Erythroblast (primary cell): ENCODE results near the gene GDF11.
A peak's percentile ranks its signal among the peaks of the same experiment; 100 is the strongest.

Experiments used
- DNase-seq, 2 experiments: peaks; one replicate each; lab custom pipeline; 2025; lab: John Stamatoyannopoulos, UW
- GATA1 ChIP-seq: IDR thresholded peaks from 2 replicates; pipeline ENCODE4 v1.6.1; 2011; ENCODE audit warnings: low read depth, mild to moderate bottlenecking, control low read depth, low read length, moderate library complexity
- POLR2A ChIP-seq: IDR thresholded peaks from 2 replicates; pipeline ENCODE4 v1.6.1; 2011; ENCODE audit warnings: mild to moderate bottlenecking, low read length

GDF11 gene

GRCh38 chr12:55713721-55714120, 29.2 kb upstream of the GDF11 start:
- no peak for DNase-seq
- TF ChIP-seq GATA1 (no peak), POLR2A (no peak)

DNA sequence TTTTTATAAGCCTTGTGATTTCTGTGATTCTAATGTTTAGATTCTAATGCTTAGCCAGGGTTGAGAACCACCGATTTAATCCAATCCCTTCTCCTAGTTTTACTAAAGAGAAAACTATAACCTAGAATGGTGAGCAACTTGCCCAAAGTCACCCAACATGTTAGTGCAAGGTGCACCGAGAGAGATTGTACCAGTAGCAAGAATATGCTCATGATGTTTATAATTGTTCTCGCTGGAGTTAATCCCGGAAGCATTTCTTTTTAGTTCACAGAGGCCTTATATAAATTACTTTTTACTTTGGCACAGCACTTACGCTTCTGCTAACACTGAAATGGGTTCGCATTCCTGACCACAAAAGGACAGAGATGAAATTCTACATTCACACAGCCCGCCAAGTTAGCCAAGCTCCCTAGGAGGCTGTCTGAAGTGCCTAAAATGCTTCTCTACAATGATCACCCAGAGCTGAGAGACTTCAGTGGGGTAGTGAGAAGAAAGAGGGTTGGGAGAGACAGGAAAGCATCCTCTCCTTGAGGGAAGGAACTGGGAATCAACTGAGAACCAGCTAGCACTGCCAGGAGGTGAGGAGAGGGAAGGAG, 27.7 kb upstream of the GDF11 start:
- no peak for DNase-seq
- no peak for TF ChIP-seq GATA1
- no peak for TF ChIP-seq POLR2A

- TF ChIP-seq GATA1 (no peak), POLR2A (peak; percentile 72)
- peak; percentile 96 to 97 for DNase-seq
These were observed 26.9 kb upstream of the GDF11 start, which contains the start of gene BLOC1S1 for GRCh38 chr12:55715833-55716581. TSS of gene BLOC1S1 (plus strand) at chr12:55716046. CDS start at chr12:55716052, 6 bp downstream.

- DNase-seq, result no peak
- TF ChIP-seq GATA1, result no peak
- TF ChIP-seq POLR2A, result no peak
These were observed 26.4 kb upstream of the GDF11 start for GRCh38 chr12:55716582-55716957.

DNA sequence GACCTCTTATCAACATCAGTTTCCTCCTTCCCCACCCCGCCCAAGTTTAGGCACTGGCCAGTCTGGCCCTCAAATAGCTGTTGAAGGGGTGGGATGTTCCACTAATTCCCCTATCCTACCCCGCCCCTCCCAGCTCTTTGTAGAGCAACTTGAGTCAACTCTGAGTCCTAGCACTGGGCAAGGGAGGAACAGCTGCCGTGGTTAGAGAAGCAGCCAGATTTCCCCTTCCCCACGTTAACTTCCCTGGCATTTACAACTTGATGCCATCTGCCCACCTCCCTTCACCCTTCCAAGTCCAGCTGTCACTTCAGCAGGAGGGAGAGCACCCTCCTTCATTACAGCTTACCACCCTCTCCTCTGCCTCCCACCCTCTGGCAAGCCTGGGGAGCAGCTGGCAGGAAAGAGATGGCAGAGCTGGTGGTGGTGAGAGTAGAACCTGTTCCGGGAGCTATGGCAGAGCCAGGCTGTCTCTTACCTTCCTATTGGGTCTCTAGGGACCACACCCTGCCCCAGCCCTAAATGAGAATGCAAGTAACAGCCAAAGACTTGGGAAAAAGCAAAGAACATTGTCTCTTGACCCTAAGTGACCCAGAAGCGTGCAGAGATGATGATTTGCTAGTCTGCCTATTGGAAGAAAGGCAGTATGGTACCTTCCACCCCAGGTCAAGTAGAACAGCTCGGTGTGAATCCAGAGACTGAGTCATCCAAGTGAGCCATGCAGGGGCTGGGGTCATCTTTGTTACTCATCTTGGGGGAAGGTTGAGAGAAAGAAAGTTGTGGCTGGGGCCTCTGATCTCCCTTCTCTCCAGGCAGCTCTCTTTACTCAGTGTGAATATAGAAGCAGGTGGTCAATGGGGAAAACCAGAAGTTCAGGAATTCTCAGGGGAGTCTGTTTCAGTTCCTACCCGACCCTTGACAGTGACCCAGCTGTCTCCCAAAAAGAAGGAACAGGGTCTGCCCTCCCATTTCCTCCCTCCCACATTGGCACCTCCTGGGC, 25.6 kb upstream of the GDF11 start:
- TF ChIP-seq POLR2A (no peak), GATA1 (no peak)
- peak; percentile 45 to 51 for DNase-seq

- no peak for DNase-seq
- no peak for TF ChIP-seq GATA1
These were observed 24.9 kb upstream of the GDF11 start for GRCh38 chr12:55718015-55718414.

- no peak for TF ChIP-seq POLR2A
- no peak for TF ChIP-seq GATA1
- DNase-seq, result no peak
These were observed 24.2 kb upstream of the GDF11 start for GRCh38 chr12:55718624-55719275.

GRCh38 chr12:55719371-55719770, 23.6 kb upstream of the GDF11 start:
- DNase-seq, result no peak
- no peak for TF ChIP-seq GATA1

DNA sequence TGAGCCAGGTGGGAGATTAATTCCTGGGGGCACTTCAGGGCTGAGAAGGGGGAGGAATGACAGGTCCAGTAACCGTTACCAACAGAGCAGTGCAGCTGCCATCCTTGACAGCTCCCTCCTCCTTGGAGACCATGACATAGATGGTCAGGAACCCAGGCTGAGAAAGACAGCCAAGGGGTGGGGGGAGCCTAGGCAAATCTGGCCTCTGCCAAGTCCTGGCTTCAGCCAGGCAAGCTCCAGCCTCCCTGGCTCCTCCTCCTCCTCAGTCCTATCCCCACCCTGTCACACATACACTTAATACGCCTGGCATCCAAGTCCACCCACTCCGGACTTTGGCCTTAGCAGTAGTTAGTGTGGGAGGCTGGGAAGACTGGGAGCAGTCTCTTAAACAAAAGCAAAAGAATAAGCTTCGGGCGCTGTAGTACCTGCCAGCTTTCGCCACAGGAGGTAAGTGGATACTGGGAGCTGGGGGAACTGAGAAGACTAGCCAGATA, 22.8 kb upstream of the GDF11 start, which contains the start of gene RDH5:
Gene RDH5, plus strand, starts transcription at position 323 of the 494 bp plus-strand sequence. CDS start 792 bp downstream, outside the sequence.
- no peak for DNase-seq
- TF ChIP-seq POLR2A (no peak), GATA1 (no peak)

DNA sequence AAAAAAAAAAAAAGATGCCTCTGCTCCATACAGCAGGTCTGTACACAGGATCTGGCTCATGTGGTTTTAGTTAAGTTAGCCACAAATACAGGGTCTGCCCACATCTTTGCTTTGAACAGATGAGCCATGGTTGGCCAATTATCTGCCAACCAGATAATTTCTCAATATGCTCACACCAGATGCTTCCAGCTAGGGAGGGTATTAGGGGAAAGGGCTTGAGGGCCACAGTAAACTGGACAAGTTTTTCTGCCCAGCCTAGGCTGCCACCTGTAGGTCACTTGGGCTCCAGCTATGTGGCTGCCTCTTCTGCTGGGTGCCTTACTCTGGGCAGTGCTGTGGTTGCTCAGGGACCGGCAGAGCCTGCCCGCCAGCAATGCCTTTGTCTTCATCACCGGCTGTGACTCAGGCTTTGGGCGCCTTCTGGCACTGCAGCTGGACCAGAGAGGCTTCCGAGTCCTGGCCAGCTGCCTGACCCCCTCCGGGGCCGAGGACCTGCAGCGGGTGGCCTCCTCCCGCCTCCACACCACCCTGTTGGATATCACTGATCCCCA, 22.0 kb upstream of the GDF11 start:
- DNase-seq, result peak; percentile 24 to 34
- TF ChIP-seq POLR2A (peak; percentile 19), GATA1 (no peak)

- no peak for TF ChIP-seq GATA1
- TF ChIP-seq POLR2A, result no peak
- DNase-seq, result no peak
These were observed 21.2 kb upstream of the GDF11 start for GRCh38 chr12:55721601-55722213.

DNA sequence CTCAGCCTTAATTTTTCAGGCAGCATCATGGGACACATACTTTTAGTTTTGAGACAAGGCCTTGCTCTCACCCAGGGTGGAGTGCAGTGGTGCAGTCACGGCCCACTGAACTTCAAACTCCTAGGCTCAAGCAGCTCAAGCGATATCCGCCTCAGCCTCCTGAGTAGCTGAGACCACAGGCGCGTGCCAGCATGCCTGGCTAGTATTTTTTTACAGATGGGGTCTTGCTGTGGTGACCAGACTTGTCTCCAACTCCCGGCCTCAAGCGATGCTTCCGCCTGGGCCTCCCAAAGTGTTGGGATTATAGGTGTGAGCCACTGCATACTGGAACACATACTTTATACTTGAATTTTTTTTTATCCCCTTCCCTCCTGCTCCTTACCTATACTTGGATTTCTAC, 20.0 kb upstream of the GDF11 start:
- no peak for TF ChIP-seq GATA1
- no peak for TF ChIP-seq POLR2A
- no peak for DNase-seq
